HuH-7 (cell line): ENCODE measurements around the gene RPRD1B.

ENCODE experiments used
- DNase-seq: peaks from one replicate; pipeline ENCODE4 v3.0.0; 2011; ENCODE audit warnings: low spot score

The RPRD1B gene

GRCh38 chr20:38135651-38136420 is 102.3 kb downstream of the RPRD1B start:
- DNase-seq, result no peak

GRCh38 chr20:38136421-38137245 is 103.1 kb downstream of the RPRD1B start:
- DNase-seq, result no peak

GRCh38 chr20:38137441-38138037 is 104.0 kb downstream of the RPRD1B start:
- DNase-seq, result no peak

- DNase-seq, result no peak
These were observed 104.7 kb downstream of the RPRD1B start for GRCh38 chr20:38138086-38138778.

GRCh38 chr20:38139156-38139912 is 105.8 kb downstream of the RPRD1B start:
- DNase-seq, result no peak

GRCh38 chr20:38139977-38140753 is 106.6 kb downstream of the RPRD1B start:
- DNase-seq, result no peak

GRCh38 chr20:38141204-38141888 is 107.8 kb downstream of the RPRD1B start:
- DNase-seq, result no peak
